GM23248 (cell line): ENCODE measurements around the gene SERPINA4.

ENCODE experiments used
- EZH2 ChIP-seq: fragments of 200-600 bp; sonication (generic); IDR thresholded peaks from 2 replicates; pipeline ENCODE4 v1.6.1; 2018; ENCODE audit warnings: antibody characterized with exemption, mild to moderate bottlenecking; ENCODE audit not compliant: insufficient read depth, poor library complexity, severe bottlenecking
- EZH2phosphoT487 ChIP-seq: fragments of 200-600 bp; sonication (generic); IDR thresholded peaks from 2 replicates; pipeline ENCODE4 v1.6.1; 2018; ENCODE audit warnings: antibody characterized with exemption, moderate library complexity, mild to moderate bottlenecking, low read depth; ENCODE audit not compliant: insufficient read depth

DNA sequence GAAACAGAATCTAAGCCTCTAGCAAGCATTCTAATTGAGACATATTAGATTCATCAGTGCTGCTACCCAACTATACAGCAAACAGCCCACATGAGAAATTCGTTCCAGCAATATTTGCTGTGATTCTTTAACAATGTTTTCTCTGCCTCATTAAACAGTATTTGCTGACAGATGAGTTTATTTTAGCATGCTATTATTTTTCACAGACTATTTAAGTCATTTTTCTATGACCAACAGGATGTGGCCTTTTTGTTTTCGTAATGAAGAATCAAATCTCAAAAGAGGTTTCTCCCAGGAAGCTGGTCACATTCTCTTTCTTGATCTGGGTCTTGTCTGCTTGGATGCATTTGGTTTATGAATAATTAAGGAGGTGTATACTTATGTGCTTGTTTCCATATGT lies 28.8 kb upstream of the SERPINA4 start:
- TF ChIP-seq EZH2phosphoT487 (no peak), EZH2 (no peak)
